ENCODE data around the gene CPN2.

CPN2 gene

GRCh38 chr3:194313560-194314387 lies 37.4 kb downstream of the CPN2 start:
- DNase-seq (ENCODE audit: low read depth in 2 of 2): no peak

GRCh38 chr3:194312743-194313281 lies 38.3 kb downstream of the CPN2 start:
- no peak for DNase-seq (ENCODE audit: low read depth in 2 of 2)

GRCh38 chr3:194312186-194312742 lies 38.9 kb downstream of the CPN2 start:
- DNase-seq (ENCODE audit: low read depth in 2 of 2): no peak

GRCh38 chr3:194311000-194311399 lies 40.1 kb downstream of the CPN2 start:
- no peak for DNase-seq (ENCODE audit: low read depth in 2 of 2)

GRCh38 chr3:194310060-194310835 lies 40.9 kb downstream of the CPN2 start:
- no peak for DNase-seq (ENCODE audit: low read depth in 2 of 2)

GRCh38 chr3:194308601-194309449 lies 42.3 kb downstream of the CPN2 start:
- no peak for DNase-seq (ENCODE audit: low read depth in 2 of 2)

- no peak for DNase-seq (ENCODE audit: low read depth in 2 of 2)
Measured at GRCh38 chr3:194307849-194308248, 43.3 kb downstream of the CPN2 start.

- DNase-seq (ENCODE audit: low read depth in 2 of 2): no peak
Measured at GRCh38 chr3:194306771-194307640, 44.1 kb downstream of the CPN2 start.

- DNase-seq (ENCODE audit: low read depth in 2 of 2): no peak
Measured at GRCh38 chr3:194306109-194306686, 44.9 kb downstream of the CPN2 start.

GRCh38 chr3:194305356-194306108 lies 45.6 kb downstream of the CPN2 start:
- DNase-seq (ENCODE audit: low read depth in 2 of 2): no peak

- DNase-seq (ENCODE audit: low read depth in 2 of 2): no peak
Measured at GRCh38 chr3:194304186-194304917, 46.8 kb downstream of the CPN2 start.

- no peak for DNase-seq (ENCODE audit: low read depth in 2 of 2)
Measured at GRCh38 chr3:194303749-194304148, 47.4 kb downstream of the CPN2 start.

- DNase-seq (ENCODE audit: low read depth in 2 of 2): no peak
Measured at GRCh38 chr3:194301730-194302129, 49.4 kb downstream of the CPN2 start.

- no peak for DNase-seq (ENCODE audit: low read depth in 2 of 2)
Measured at GRCh38 chr3:194300936-194301335, 50.2 kb downstream of the CPN2 start.

GRCh38 chr3:194300382-194300758 lies 50.8 kb downstream of the CPN2 start:
- no peak for DNase-seq (ENCODE audit: low read depth in 2 of 2)

- no peak for DNase-seq (ENCODE audit: low read depth in 2 of 2)
Measured at GRCh38 chr3:194298331-194299227, 52.5 kb downstream of the CPN2 start.

GRCh38 chr3:194296454-194297263 lies 54.5 kb downstream of the CPN2 start:
- no peak for DNase-seq (ENCODE audit: low read depth in 2 of 2)

Data from stimulated activated CD4-positive, alpha-beta T cell treated with anti-CD3 and anti-CD28 coated beads, Interleukin-4, amount 100 ng/mL, for 48 hours (primary cell).